ENCODE data around the gene ARPC1B. TPM values are rescaled to one million over a fixed set of nuclear protein-coding genes. Genes with fewer than 3 reads are reported as not detected.
"Not testable (repeated sequence)": the region's sequence is repeated elsewhere in the genome, so short reads cannot be mapped to it uniquely, and the experiment has no call there.

ARPC1B gene
- 100 to 1,000 TPM; 214 to 273 (median 228) TPM for total RNA-seq

DNA sequence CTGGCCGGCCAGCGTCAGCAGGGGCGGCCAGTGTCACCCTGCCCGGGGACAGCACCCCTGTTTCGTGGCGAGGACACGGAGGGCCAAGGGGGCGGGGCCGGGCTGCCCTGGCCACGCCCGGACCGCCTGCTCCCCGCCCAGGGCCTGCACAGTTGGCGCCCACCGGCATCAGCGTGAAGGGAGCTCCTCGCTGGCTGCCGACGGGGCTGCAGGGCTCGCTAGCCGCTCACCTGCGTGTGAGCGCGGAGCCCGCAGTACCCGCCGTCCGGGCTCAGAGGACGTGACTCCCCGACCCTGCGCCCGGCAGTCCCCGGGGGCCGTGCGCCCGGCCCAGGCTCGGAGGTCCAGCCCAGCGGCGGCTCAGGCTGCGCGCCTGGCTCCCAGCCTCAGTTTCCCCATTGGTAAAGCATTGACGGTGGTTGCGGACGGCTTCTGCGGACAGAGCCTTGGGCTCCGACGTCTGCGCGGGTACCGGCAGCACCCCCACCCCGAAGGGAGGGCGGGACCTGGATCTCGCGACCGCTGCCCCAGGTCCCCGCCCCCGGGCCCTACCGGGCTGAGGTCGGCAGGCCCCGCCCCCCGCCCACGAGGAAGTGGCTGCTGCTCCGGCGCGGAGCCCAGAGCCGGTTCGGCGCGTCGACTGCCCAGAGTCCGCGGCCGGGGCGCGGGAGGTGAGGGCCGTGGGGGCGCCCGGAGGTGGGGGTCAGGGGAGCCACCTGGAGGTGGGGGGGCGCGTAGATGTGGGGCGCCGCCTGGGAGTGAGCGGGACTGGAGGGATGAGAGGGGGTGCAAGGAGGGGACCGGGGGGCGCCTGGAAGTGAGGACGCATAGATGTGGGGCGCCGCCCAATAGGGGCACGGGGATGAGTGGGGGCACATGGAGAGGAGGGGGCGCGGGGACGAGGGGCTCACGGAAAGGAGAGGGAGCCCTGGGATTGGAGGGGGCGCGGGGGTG lies at the start of gene ARPC1B:
Gene ARPC1B, plus strand, starts transcription at position 620 of the 954 bp plus-strand sequence. CDS start 10,985 bp downstream, outside the sequence.
- WGBS, 2 donors: 2% methylated on average over 19 of the region's 95 CpGs; no CpG with 5 or more reads in 1 of the 2 donors
- TF ChIP-seq POLR2A (IDR thresholded peaks at IDR 0.05): peak in 1 of 2 donors; percentile 70
- TF ChIP-seq, protein P1, sequence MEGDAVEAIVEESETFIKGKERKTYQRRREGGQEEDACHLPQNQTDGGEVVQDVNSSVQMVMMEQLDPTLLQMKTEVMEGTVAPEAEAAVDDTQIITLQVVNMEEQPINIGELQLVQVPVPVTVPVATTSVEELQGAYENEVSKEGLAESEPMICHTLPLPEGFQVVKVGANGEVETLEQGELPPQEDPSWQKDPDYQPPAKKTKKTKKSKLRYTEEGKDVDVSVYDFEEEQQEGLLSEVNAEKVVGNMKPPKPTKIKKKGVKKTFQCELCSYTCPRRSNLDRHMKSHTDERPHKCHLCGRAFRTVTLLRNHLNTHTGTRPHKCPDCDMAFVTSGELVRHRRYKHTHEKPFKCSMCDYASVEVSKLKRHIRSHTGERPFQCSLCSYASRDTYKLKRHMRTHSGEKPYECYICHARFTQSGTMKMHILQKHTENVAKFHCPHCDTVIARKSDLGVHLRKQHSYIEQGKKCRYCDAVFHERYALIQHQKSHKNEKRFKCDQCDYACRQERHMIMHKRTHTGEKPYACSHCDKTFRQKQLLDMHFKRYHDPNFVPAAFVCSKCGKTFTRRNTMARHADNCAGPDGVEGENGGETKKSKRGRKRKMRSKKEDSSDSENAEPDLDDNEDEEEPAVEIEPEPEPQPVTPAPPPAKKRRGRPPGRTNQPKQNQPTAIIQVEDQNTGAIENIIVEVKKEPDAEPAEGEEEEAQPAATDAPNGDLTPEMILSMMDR (IDR thresholded peaks at IDR 0.05): no peak
- intact Hi-C loops (cut with DNase I): loop anchor here (5.0 kb wide), 1 partner anchor 38 kb away; no protein-coding TSS in a partner anchor
- DNase-seq: peak; percentile 89 to 93
- Histone ChIP-seq H3K27ac (peak within 1 kb of the TSS; percentile 83 to 96 (median 94)), H3K4me3 (replicated peaks in 1 of 3) (peak within 1 kb of the TSS; percentile 47 to 93 (median 51)), H3K36me3 (peaks cover 3 to 5% of the 10 kb centered on the region in 2 donors), H3K9me3 (no peaks in the 10 kb centered on the region), H3K27me3 (no peaks in the 10 kb centered on the region), H3K4me1 (peaks cover 24 to 35% of the 10 kb centered on the region in 2 donors)

DNA sequence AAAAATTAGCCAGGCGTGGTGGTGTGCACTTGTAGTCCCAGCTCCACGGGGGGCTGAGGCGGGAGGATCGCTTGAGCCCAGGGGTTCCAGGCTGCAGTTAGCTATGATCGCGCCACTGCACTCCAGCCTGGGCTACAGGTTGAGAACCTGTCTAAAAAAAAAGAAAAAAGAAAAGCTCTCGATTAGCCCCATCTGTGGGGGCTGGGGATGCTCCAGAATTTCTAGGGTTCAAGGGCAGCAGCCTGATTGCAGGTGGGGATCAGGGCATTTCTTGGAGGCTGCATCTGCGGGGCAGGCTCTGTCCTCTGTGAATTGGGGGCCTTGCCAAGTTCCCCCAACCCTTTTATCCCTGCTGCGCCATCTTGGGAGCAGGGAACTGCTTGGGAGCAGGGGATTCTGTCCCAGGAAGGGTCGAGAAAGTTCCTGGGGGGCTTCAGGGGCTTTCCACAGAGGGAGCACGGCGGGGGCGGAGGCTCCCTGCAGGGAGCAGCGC lies 49.5 kb upstream of the ARPC1B start:
- H3K27ac ChIP-seq: peak overlapping the region in 1 of 3 donors; percentile 82
- peaks cover 19 to 29% of the 10 kb centered on the region in 2 donors for H3K4me1 ChIP-seq
- TF ChIP-seq POLR2A (IDR thresholded peaks at IDR 0.05): no peak
- TF ChIP-seq, protein P1 (IDR thresholded peaks at IDR 0.05): no peak
- H3K36me3 ChIP-seq: no peaks in the 10 kb centered on the region
- no peaks in the 10 kb centered on the region for H3K9me3 ChIP-seq
- peak overlapping the region; percentile 77 to 97 (median 85) for H3K4me3 ChIP-seq (replicated peaks in 1 of 3)
- 18 to 25% methylated on average over 14 of the region's 14 CpGs for WGBS, 2 donors
- DNase-seq: no peak
- H3K27me3 ChIP-seq: no peaks in the 10 kb centered on the region
- intact Hi-C loops (cut with DNase I): loop anchor here (10.0 kb wide), 1 partner anchor 80 kb away; the partner anchor contains the start of genes BUD31 and PDAP1

DNA sequence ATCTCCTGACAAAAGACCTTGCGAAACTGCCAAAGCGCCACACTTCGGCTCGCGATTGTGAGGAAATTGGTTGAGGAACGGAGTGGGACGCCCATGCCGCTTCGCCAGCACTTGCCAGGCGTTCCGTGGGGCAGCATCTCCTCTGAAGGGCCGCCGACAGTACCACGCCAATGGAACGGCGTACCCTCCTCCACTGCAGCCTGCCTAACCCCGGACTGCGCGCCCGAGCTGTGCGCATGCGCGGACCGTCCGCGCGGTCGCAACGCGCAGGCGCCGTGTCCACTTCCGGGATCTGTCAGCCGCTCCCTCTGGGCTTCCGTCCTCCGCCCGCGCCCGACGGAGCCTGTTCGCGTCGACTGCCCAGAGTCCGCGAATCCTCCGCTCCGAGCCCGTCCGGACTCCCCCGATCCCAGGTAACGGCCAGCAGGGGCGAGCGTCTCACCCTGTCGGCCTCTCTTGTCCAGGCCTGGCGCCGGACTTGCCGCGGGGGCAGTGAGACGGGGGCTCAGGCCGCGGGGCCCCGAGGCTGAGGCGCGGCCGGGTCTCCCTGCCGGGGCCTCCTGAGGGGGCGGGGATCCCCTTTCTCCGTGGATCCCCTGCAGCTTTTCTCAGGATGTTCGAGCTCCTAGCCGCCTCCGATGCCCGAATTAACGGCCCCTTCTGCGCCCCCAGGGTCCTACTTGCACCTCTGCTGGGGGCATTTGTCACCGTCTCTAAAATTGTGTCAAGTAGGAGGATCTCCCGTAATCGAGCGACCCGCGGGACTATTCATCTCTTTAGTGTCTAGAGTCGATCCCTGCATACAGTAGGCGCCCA lies 48.7 kb upstream of the ARPC1B start, which contains the start of gene ARPC1A:
Gene ARPC1A, plus strand, starts transcription at position 307 of the 816 bp plus-strand sequence. CDS start 7,456 bp downstream, outside the sequence.
- H3K27ac ChIP-seq: peak within 1 kb of the TSS; percentile 68 to 85 (median 82)
- H3K36me3 ChIP-seq: no peaks in the 10 kb centered on the region
- peaks cover 19 to 29% of the 10 kb centered on the region in 2 donors for H3K4me1 ChIP-seq
- peak; percentile 90 to 93 for DNase-seq
- no peaks in the 10 kb centered on the region for H3K9me3 ChIP-seq
- 0 to 1% methylated on average over 21 to 34 of the region's 82 CpGs for WGBS, 2 donors
- intact Hi-C loops (cut with DNase I): loop anchor here (10.0 kb wide), 1 partner anchor 79 kb away; the partner anchor contains the start of genes BUD31 and PDAP1
- TF ChIP-seq POLR2A (IDR thresholded peaks at IDR 0.05): peak in 1 of 2 donors; percentile 80
- TF ChIP-seq, protein P1 (IDR thresholded peaks at IDR 0.05): peak in 3 of 6 experiments; percentile 23 to 40 (median 29)
- no peaks in the 10 kb centered on the region for H3K27me3 ChIP-seq
- peak within 1 kb of the TSS; percentile 77 to 97 (median 85) for H3K4me3 ChIP-seq (replicated peaks in 1 of 3)

DNA sequence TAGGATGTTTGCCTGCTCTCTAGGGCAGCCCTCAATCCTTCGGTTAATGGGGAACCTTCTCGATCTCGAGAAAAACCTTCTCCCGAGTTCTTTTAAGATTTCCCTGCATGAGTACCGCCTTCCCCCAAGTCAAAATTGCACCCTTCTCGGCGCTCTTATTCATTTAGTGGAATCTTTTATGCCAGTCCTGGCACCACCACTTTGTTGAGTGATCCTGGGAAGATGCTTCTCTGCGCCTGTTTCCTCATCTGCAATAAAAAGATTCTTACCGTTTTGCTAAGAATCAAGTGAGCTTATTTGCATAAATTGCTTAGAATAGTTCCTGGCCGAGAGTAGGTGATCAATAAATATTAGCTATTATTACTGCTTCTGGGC lies 48.1 kb upstream of the ARPC1B start:
- H3K9me3 ChIP-seq: no peaks in the 10 kb centered on the region
- peaks cover 19 to 29% of the 10 kb centered on the region in 2 donors for H3K4me1 ChIP-seq
- H3K36me3 ChIP-seq: no peaks in the 10 kb centered on the region
- 5 to 6% methylated on average over 10 of the region's 10 CpGs for WGBS, 2 donors
- TF ChIP-seq POLR2A (IDR thresholded peaks at IDR 0.05): no peak
- TF ChIP-seq, protein P1 (IDR thresholded peaks at IDR 0.05): no peak
- no peaks in the 10 kb centered on the region for H3K27me3 ChIP-seq
- intact Hi-C loops (cut with DNase I): loop anchor here (10.0 kb wide), 1 partner anchor 78 kb away; the partner anchor contains the start of genes BUD31 and PDAP1
- H3K27ac ChIP-seq: peak overlapping the region in 2 of 3 donors; percentile 82 to 85
- DNase-seq: no peak
- peak overlapping the region; percentile 77 to 97 (median 85) for H3K4me3 ChIP-seq (replicated peaks in 1 of 3)

DNA sequence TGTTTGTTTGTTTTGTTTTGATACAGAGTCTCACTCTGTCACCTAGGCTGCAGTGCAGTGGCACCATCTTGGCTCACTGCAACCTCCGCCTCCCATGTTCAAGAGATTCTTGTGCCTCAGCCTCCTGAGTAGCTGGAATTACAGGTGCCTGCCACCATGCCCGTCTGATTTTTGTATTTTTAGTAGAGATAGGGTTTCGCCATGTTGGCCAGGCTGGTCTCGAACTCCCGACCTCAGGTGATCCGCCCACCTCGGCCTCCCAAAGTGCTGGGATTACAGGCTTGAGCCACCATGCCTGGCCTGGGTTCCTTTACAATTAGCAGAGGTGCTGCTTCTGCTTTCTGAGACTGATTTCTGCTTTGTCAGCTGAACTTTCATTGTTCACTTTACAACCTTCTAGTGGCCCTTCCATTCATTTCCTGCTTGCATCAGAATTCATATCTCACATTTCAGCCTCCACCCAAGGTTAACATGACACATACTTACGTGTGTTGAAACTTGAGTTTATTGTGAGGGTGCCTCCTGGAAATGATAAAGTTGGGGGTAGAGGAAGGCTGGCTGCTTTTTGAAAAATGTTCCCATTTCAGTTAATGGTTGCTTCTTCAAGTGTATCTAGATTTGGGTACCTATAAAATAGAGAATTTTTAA lies 44.1 kb upstream of the ARPC1B start:
- H3K36me3 ChIP-seq: peaks cover 0 to 18% of the 10 kb centered on the region in 2 donors
- 87 to 88% methylated on average over 8 of the region's 8 CpGs for WGBS, 2 donors
- H3K4me1 ChIP-seq: peaks cover 13 to 22% of the 10 kb centered on the region in 2 donors
- intact Hi-C loops (cut with DNase I); H3K27me3 ChIP-seq; H3K4me3 ChIP-seq (replicated peaks in 1 of 3); DNase-seq; H3K9me3 ChIP-seq; H3K27ac ChIP-seq: not testable (repeated sequence)

All from thyroid gland (tissue), 4 donors.